Pons (tissue), 1 donor: ENCODE measurements around the gene AUTS2.
"Not testable (repeated sequence)": the region's sequence is repeated elsewhere in the genome, so short reads cannot be mapped to it uniquely, and the experiment has no call there.

Experiments
- DNase-seq: peaks from one replicate; pipeline ENCODE4 v3.0.0-alpha.2; 2016; ENCODE audit warnings: low spot score

The AUTS2 gene

DNA sequence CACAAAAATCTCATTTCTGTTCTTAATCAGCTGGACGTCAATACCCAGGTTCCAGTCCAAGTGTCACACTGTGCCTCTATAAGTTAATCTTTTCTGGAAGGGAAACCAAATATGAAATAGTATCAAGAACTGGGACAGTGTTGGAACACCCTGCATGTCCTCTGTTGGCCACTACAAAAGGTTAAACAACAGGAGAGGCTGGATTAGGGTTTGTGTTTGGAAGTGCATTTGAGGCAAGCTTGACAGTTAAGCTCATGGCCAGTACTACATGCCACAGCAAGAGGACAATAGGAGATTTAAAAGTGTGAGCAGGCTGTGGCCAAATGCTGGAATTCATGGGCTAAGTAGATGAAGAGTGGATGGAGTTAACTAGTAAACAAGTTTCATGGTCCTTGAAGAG, 751.5 kb downstream of the AUTS2 start:
- no peak for DNase-seq

- no peak for DNase-seq
Observed at GRCh38 chr7:70352088-70352487, 753.8 kb downstream of the AUTS2 start.

DNA sequence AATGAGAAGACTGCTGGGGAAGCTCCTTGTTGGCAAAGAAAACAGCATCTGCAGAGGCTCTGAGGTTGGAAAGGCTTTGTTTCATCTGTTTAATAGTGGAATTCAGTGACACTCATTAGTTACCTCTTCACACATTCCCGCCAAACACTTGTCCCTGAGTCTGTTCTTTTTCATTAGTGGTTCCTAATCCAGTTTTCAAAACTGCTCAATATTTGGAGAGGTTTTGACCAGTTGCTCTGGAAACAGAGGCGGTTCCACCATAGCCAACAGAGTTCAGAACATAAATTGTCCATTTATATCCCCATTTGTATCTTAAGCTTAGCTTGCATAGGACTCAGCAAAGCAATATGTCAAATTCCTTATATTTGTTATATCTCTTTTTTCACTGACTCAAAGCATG, 754.6 kb downstream of the AUTS2 start:
- no peak for DNase-seq

- no peak for DNase-seq
Observed at GRCh38 chr7:70353330-70353945, 755.2 kb downstream of the AUTS2 start.

DNA sequence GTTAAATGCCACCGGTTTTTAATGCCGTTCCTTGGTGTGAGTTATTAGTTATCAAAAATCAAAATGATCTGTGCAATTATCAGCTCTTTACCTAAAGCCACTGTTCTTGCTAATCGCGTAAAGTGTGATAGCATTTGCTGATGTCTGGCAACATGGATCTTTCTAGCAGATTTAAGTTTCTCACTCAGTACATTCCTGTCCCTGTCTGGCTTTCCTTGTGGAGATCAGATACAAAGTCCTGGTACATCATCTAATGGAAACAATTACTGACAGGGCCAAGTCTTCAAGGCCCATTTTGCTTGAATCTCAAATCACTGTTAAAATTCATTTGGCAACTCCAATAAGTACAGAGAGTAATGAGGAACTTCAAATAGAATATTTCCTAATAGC, 755.7 kb downstream of the AUTS2 start:
- DNase-seq = no peak

GRCh38 chr7:70354409-70355169, 756.3 kb downstream of the AUTS2 start:
- DNase-seq = no peak

- DNase-seq = no peak
Observed at GRCh38 chr7:70355198-70356020, 757.1 kb downstream of the AUTS2 start.

GRCh38 chr7:70356085-70356786, 758.0 kb downstream of the AUTS2 start:
- DNase-seq = no peak

GRCh38 chr7:70356787-70357328, 758.6 kb downstream of the AUTS2 start:
- no peak for DNase-seq

DNA sequence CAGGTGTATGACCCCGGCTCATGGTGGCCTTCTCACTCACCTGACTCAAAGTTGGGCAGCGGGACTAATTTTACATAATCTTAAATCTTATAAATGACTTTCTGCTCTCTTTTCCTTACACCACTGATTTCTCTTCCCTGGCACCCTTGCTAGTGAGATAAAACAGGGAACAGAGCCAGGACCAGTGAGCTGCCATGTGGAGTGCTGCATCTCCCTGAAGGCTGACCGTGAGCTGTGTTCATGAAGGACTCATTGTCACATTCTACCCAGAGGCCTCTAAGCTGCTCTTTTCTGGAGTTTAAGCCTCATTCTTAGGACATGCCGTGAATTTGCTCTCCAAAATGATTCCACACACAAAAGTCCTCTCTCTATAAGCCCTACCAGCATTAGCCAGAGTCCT, 762.3 kb downstream of the AUTS2 start:
- peak; percentile 27 for DNase-seq

GRCh38 chr7:70361821-70362220, 763.5 kb downstream of the AUTS2 start:
- no peak for DNase-seq

- DNase-seq = not testable (repeated sequence)
Observed at GRCh38 chr7:70364393-70364792, 766.1 kb downstream of the AUTS2 start.

DNA sequence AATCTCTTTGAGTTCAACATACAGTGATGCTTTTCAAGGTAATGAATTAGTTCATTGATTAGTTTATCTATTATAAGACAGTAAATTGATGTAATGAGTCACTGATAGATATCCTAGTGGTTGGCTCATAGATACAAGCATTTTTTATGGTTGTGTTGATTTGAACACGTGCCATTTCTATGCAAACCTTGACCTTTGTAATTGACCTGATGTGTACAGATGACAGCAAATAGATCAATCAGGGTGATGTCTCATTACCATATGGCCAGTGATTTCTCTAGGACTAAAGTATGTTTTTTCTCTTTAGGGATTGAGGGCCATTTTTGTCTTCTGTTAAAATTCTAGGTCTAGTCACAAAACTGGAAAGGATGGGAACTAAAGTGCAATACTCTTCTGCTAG, 773.4 kb downstream of the AUTS2 start:
- no peak for DNase-seq

DNA sequence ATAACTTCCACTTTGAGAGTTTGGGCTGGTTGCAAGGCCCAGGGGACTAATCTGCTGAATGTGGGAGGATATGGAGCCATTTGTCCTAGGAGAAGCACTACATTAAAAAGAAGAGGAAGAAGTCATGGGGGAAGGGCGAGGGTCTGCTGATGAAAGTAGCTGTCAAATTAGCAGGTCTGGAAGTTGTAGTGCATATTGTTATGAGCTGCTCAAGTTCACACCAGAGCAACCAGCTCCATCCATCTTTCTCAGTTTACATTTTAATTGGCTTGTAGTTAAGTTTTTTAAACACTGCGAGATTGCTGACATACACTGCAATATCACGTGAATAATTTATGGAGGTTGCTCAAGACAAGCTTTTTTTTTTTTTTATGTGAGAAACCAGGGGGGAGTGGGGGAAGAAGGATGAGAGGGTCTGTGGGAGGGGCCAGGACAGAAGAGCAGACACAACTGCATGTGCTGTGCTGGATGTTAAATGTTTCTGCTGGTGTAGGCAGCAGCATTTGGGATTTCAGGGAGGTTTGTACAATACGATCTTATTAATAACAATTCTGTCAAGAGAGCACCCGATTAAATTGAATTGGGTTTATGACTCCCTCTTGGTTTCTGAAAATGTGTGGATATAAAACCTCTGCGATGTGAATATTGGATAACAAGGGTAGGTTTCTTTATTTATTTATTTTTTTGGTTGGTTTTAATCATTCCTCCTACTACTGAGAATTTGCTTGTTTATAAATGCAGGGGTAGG, 774.7 kb downstream of the AUTS2 start:
- no peak for DNase-seq

GRCh38 chr7:70374772-70375533, 776.7 kb downstream of the AUTS2 start:
- DNase-seq = no peak

GRCh38 chr7:70376561-70377031, 778.3 kb downstream of the AUTS2 start:
- no peak for DNase-seq

- no peak for DNase-seq
Observed at GRCh38 chr7:70377957-70378356, 779.7 kb downstream of the AUTS2 start.

DNA sequence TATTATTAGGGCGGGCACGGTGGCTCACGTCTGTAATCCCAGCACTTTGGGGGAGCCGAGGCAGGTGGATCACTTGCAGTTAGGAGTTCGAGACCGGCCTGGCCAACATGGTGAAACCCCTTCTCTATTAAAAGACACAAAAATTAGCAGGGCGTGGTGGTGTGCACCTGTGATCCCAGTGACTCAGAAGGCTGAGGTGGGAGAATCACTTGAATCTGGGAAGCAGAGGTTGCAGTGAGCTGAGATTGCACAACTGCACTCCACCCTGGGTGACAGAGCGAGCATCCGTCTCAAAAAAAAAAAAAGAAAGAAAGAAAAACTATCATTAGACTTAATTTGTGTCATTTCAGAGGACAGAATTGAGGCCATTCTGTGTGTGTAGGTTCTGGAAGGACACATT, 780.9 kb downstream of the AUTS2 start:
- DNase-seq = no peak

DNA sequence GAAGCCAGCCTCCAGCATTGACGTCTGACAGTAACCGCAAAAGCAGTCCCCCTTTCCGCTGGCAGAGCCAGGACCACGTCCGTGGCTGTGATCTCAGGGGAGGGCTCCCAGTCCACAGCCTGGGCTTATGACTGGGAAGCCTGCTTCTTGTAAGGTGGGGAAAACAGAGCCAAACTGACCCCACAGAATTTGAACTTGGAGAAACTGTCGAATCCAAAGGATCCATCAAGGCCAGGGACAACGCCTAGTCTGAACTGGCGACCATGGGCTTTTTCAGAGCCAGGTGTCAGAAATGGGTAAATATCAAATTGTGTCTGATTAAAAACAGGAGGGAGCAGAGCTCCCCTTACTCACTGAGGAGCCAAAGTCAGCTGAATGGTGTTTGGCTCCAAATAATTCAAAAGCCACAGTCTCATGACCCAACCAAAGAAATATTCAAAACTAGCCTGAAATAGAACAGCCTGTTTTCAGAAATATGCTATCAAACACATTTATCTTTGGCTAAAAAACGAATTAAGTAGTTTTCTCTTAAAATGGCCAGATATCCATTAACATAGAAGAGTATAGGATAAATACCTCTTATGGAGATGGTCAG, 782.2 kb downstream of the AUTS2 start:
- no peak for DNase-seq
